H9 (cell line): ENCODE data around the gene CHST15. TPM values are rescaled to one million over a fixed set of nuclear protein-coding genes. Genes with fewer than 3 reads are reported as not detected.

Experiments used
- DNase-seq: peaks from one replicate; pipeline ENCODE4 v3.0.0-alpha.2; 2017
- H2AFZ ChIP-seq: one replicate; pipeline ENCODE4 v1.6.1; 2013; ENCODE audit warnings: mild to moderate bottlenecking, low read length, control low read depth, moderate library complexity
- H2AK5ac ChIP-seq: 2 replicates; pipeline ENCODE4 v1.6.1; 2013; ENCODE audit warnings: low read length, control low read depth, mixed read lengths; ENCODE audit not compliant: insufficient read length
- H2BK120ac ChIP-seq: one replicate; pipeline ENCODE4 v1.6.1; 2013; ENCODE audit warnings: low read depth, mild to moderate bottlenecking, low read length, control low read depth, inconsistent platforms; ENCODE audit not compliant: poor library complexity, severe bottlenecking
- H2BK12ac ChIP-seq: 2 replicates; pipeline ENCODE4 v1.6.1; 2013; ENCODE audit warnings: low read length, control low read depth, mixed read lengths, low read depth; ENCODE audit not compliant: insufficient read length
- H2BK15ac ChIP-seq: 2 replicates; pipeline ENCODE4 v1.6.1; 2013; ENCODE audit warnings: low read depth, low read length, control low read depth
- H2BK20ac ChIP-seq: one replicate; pipeline ENCODE4 v1.6.1; 2013; ENCODE audit warnings: low read depth, mild to moderate bottlenecking, low read length, control low read depth, inconsistent platforms; ENCODE audit not compliant: poor library complexity, severe bottlenecking
- H2BK5ac ChIP-seq: 2 replicates; pipeline ENCODE4 v1.6.1; 2013; ENCODE audit warnings: low read length, control low read depth, mixed read lengths; ENCODE audit not compliant: insufficient read length
- H3K14ac ChIP-seq: 2 replicates; pipeline ENCODE4 v1.6.1; 2013; ENCODE audit warnings: low read length, control low read depth; ENCODE audit not compliant: insufficient read depth
- H3K18ac ChIP-seq: 2 replicates; pipeline ENCODE4 v1.6.1; 2013; ENCODE audit warnings: low read depth, mild to moderate bottlenecking, mixed read lengths, low read length, control low read depth; ENCODE audit not compliant: insufficient read length
- H3K23ac ChIP-seq: 2 replicates; pipeline ENCODE4 v1.6.1; 2013; ENCODE audit warnings: low read length, control low read depth, mixed read lengths, low read depth; ENCODE audit not compliant: insufficient read length
- H3K23me2 ChIP-seq: 2 replicates; pipeline ENCODE4 v1.6.1; 2013; ENCODE audit warnings: low read depth, mild to moderate bottlenecking, mixed read lengths, low read length, control low read depth; ENCODE audit not compliant: insufficient read length, poor library complexity, severe bottlenecking
- H3K27ac ChIP-seq: 2 replicates; pipeline ENCODE4 v1.5.1; 2013; ENCODE audit warnings: low read length, control low read depth, mixed read lengths, low read depth; ENCODE audit not compliant: insufficient read length
- H3K27me3 ChIP-seq: 2 replicates; pipeline ENCODE4 v1.6.1; 2013; ENCODE audit warnings: low read length, control low read depth, inconsistent platforms; ENCODE audit not compliant: insufficient read depth
- H3K4ac ChIP-seq: 2 replicates; pipeline ENCODE4 v1.6.1; 2013; ENCODE audit warnings: low read depth, mild to moderate bottlenecking, control low read depth, inconsistent platforms, low read length, moderate library complexity
- H3K4me1 ChIP-seq: 2 replicates; pipeline ENCODE4 v1.6.1; 2013; ENCODE audit warnings: low read length, control low read depth, inconsistent platforms; ENCODE audit not compliant: insufficient read depth
- H3K4me2 ChIP-seq: 2 replicates; pipeline ENCODE4 v1.6.1; 2013; ENCODE audit warnings: low read length, control low read depth, mixed read lengths; ENCODE audit not compliant: insufficient read length, insufficient read depth
- H3K56ac ChIP-seq: 2 replicates; pipeline ENCODE4 v1.6.1; 2013; ENCODE audit warnings: low read depth, mild to moderate bottlenecking, mixed read lengths, low read length, control low read depth; ENCODE audit not compliant: insufficient read length
- H3K79me1 ChIP-seq: 2 replicates; pipeline ENCODE4 v1.6.1; 2013; ENCODE audit warnings: low read depth, mild to moderate bottlenecking, moderate library complexity, low read length, control low read depth, inconsistent platforms; ENCODE audit not compliant: insufficient read depth, poor library complexity, severe bottlenecking
- H3K79me2 ChIP-seq: 2 replicates; pipeline ENCODE4 v1.6.1; 2013; ENCODE audit warnings: low read length, control low read depth, inconsistent platforms; ENCODE audit not compliant: insufficient read depth
- H3K9ac ChIP-seq: 2 replicates; pipeline ENCODE4 v1.6.1; 2013; ENCODE audit warnings: low read length, control low read depth, mixed read lengths; ENCODE audit not compliant: insufficient read length; ENCODE audit errors: extremely low read depth
- H3K9me3 ChIP-seq: one replicate; pipeline ENCODE4 v1.6.1; 2013; ENCODE audit warnings: low read depth, low read length, inconsistent platforms; ENCODE audit not compliant: control insufficient read depth
- H3T11ph ChIP-seq: one replicate; pipeline ENCODE4 v1.6.1; 2013; ENCODE audit warnings: mild to moderate bottlenecking, low read length, control low read depth, inconsistent platforms
- H4K20me1 ChIP-seq: one replicate; pipeline ENCODE4 v1.6.1; 2013; ENCODE audit not compliant: control insufficient read depth, insufficient read length, insufficient read depth
- H4K5ac ChIP-seq: 2 replicates; pipeline ENCODE4 v1.6.1; 2013; ENCODE audit warnings: low read depth, mild to moderate bottlenecking, mixed read lengths, low read length, control low read depth; ENCODE audit not compliant: insufficient read length
- H4K8ac ChIP-seq: replicated peaks from 2 replicates; pipeline ENCODE4 v1.6.1; 2013; ENCODE audit warnings: low read length, control low read depth, mixed read lengths, low read depth; ENCODE audit not compliant: insufficient read length
- H4K91ac ChIP-seq: 2 replicates; pipeline ENCODE4 v1.6.1; 2013; ENCODE audit warnings: low read depth, mild to moderate bottlenecking, moderate library complexity, mixed read lengths, low read length, control low read depth; ENCODE audit not compliant: insufficient read length
- H3K27ac Mint-ChIP-seq, 3 experiments: 2 replicates in 2 of 3; 3 replicates in 1 of 3; pipeline ENCODE4 v1.8.0; 2020 to 2021; ENCODE audit warnings: mixed read lengths in 3 of 3, mild to moderate bottlenecking in 1 of 3, moderate library complexity in 1 of 3
- H3K27me3 Mint-ChIP-seq: 2 replicates; pipeline ENCODE4 v1.8.0; 2021; ENCODE audit warnings: low read depth, mild to moderate bottlenecking, moderate library complexity, mixed read lengths
- H3K36me3 Mint-ChIP-seq, 3 experiments: 2 replicates in 2 of 3; 3 replicates in 1 of 3; pipeline ENCODE4 v1.8.0; 2020 to 2021; ENCODE audit warnings: low read depth in 3 of 3, mixed read lengths in 3 of 3; ENCODE audit not compliant: insufficient read depth in 1 of 3
- H3K4me1 Mint-ChIP-seq, 2 experiments: 2 replicates each; pipeline ENCODE4 v1.8.0; 2020; ENCODE audit warnings: mixed read lengths in 2 of 2
- H3K4me3 Mint-ChIP-seq, 2 experiments: 2 replicates in 1 of 2; 3 replicates in 1 of 2; pipeline ENCODE4 v1.8.0; 2020 to 2021; ENCODE audit warnings: mild to moderate bottlenecking in 2 of 2, mixed read lengths in 2 of 2, moderate library complexity in 1 of 2
- H3K9me3 Mint-ChIP-seq, 2 experiments: 2 replicates in 1 of 2; 3 replicates in 1 of 2; pipeline ENCODE4 v1.8.0; 2020; ENCODE audit warnings: mild to moderate bottlenecking in 2 of 2, mixed read lengths in 2 of 2, moderate library complexity in 1 of 2
- WGBS: extraction: QIAGEN DNeasy Blood & Tissue Kit; methylation state at CpG from one replicate; pipeline ENCODE4 v1.1.7; 2013; ENCODE audit warnings: missing lambda C conversion rate, low lambda C conversion rate, mixed read lengths; ENCODE audit not compliant: insufficient read length; ENCODE audit errors: extremely low coverage; 5-methylcytosine and 5-hydroxymethylcytosine counted together
- total RNA-seq: library from RNA; stranded (reverse); gene quantifications from 2 replicates; pipeline ENCODE4 v1.2.1, GENCODE V29; 2021
- TF ChIP-seq, protein P1 (sequence below): fragments of 200-600 bp; sonication (generic); conservative IDR thresholded peaks from 3 replicates; pipeline ENCODE4 v1.8.0; 2021; ENCODE audit warnings: antibody characterized with exemption, mild to moderate bottlenecking

CHST15 gene
- total RNA-seq, 1 experiment from 2014 or later, result 8.7 TPM

DNA sequence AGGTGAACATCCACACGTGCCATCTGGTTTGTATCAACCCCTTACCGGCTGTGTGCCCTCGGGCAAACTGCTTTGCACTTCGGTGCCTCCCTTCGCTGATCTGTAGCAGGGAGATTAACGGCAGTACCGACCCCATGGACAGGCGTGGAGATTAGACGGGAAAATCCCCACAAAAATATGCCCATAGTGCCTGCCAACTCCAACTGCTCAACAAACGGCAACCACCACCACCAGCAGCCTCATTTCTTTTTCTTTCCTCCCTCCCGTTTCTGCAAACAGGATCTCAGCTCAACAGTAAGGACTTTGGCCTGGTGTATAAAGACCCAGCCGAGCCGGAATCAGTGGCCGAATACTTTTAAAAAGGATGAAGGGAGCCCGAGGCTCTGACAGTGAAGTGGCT lies 31.0 kb downstream of the CHST15 start:
- H2BK120ac ChIP-seq, result no peak overlapping the region
- no peak for DNase-seq
- Mint-ChIP-seq H3K4me3 (no peak overlapping the region), H3K9me3 (no peaks in the 10 kb centered on the region), H3K36me3 (no peaks in the 10 kb centered on the region), H3K27ac (no peak overlapping the region), H3K27me3 (peaks cover 1% of the 10 kb centered on the region; the same call in 1 of the 2 replicates), H3K4me1 (peaks cover 30 to 40% of the 10 kb centered on the region in 2 experiments)
- H3K14ac ChIP-seq, result no peak overlapping the region
- H2BK12ac ChIP-seq, result no peak overlapping the region
- H3T11ph ChIP-seq, result no peak overlapping the region
- no peak overlapping the region for H3K4me2 ChIP-seq
- no peak overlapping the region for H3K9ac ChIP-seq
- H4K8ac ChIP-seq, result no peak overlapping the region
- H3K18ac ChIP-seq, result no peak overlapping the region
- WGBS, result no CpG with 5 or more reads among the region's 15 CpGs
- no peaks in the 10 kb centered on the region for H3K23me2 ChIP-seq
- H3K79me1 ChIP-seq, result no peaks in the 10 kb centered on the region
- no peak overlapping the region for H2BK15ac ChIP-seq
- TF ChIP-seq, protein P1, sequence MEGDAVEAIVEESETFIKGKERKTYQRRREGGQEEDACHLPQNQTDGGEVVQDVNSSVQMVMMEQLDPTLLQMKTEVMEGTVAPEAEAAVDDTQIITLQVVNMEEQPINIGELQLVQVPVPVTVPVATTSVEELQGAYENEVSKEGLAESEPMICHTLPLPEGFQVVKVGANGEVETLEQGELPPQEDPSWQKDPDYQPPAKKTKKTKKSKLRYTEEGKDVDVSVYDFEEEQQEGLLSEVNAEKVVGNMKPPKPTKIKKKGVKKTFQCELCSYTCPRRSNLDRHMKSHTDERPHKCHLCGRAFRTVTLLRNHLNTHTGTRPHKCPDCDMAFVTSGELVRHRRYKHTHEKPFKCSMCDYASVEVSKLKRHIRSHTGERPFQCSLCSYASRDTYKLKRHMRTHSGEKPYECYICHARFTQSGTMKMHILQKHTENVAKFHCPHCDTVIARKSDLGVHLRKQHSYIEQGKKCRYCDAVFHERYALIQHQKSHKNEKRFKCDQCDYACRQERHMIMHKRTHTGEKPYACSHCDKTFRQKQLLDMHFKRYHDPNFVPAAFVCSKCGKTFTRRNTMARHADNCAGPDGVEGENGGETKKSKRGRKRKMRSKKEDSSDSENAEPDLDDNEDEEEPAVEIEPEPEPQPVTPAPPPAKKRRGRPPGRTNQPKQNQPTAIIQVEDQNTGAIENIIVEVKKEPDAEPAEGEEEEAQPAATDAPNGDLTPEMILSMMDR, result no peak
- no peak overlapping the region for H2AFZ ChIP-seq
- H3K9me3 ChIP-seq, result no peaks in the 10 kb centered on the region
- H2BK5ac ChIP-seq, result no peak overlapping the region
- no peak overlapping the region for H2BK20ac ChIP-seq
- H3K79me2 ChIP-seq, result no peaks in the 10 kb centered on the region
- H2AK5ac ChIP-seq, result no peak overlapping the region
- H4K20me1 ChIP-seq, result no peaks in the 10 kb centered on the region
- no peak overlapping the region for H3K27ac ChIP-seq
- no peak overlapping the region for H3K23ac ChIP-seq
- H3K27me3 ChIP-seq, result no peaks in the 10 kb centered on the region
- no peak overlapping the region for H3K56ac ChIP-seq
- H3K4me1 ChIP-seq, result peaks cover 5% of the 10 kb centered on the region; the same call in 1 of the 2 replicates
- no peak overlapping the region for H4K91ac ChIP-seq
- H3K4ac ChIP-seq, result no peak overlapping the region
- H4K5ac ChIP-seq, result no peak overlapping the region
